PFSK-1 (cell line): ENCODE data around the gene AK3.

ENCODE experiments used
- FOXP2 ChIP-seq: optimal IDR thresholded peaks from 2 replicates; pipeline ENCODE3; 2011; ENCODE audit warnings: borderline replicate concordance, control low read depth, inconsistent platforms; ENCODE audit not compliant: insufficient read depth; ENCODE audit errors: extremely low read length, extremely low read depth
- POLR2AphosphoS5 ChIP-seq: IDR thresholded peaks from 2 replicates; pipeline ENCODE4 v1.6.1; 2012; ENCODE audit warnings: low read depth, mild to moderate bottlenecking, control low read depth, low read length, moderate library complexity
- REST ChIP-seq, 2 experiments: IDR thresholded peaks; 2 replicates each; pipeline versions ENCODE4 v1.6.1 to v1.8.0; 2011 to 2012; ENCODE audit warnings: low read depth in 2 of 2, low read length in 2 of 2, control low read depth in 1 of 2, inconsistent platforms in 1 of 2, mild to moderate bottlenecking in 1 of 2, moderate library complexity in 1 of 2; ENCODE audit not compliant: insufficient read depth in 1 of 2
- SIN3A ChIP-seq: IDR thresholded peaks from 2 replicates; pipeline ENCODE4 v1.6.1; 2012; ENCODE audit warnings: mild to moderate bottlenecking, low read length, moderate library complexity, borderline replicate concordance; ENCODE audit not compliant: insufficient read depth
- TAF1 ChIP-seq: IDR thresholded peaks from 2 replicates; pipeline ENCODE4 v1.6.1; 2012; ENCODE audit warnings: low read length, control low read depth, borderline replicate concordance; ENCODE audit not compliant: insufficient read depth

The AK3 gene

GRCh38 chr9:4679268-4680172, 61.5 kb downstream of the AK3 start, which contains the start of gene CDC37L1:
Gene CDC37L1 (plus strand): TSS chr9:4679569. CDS start chr9:4679768, 199 bp downstream.
- TF ChIP-seq SIN3A (peak; percentile 63; the same call in 1 of the 2 replicates), TAF1 (peak; percentile 89), REST (IDR thresholded peaks at IDR 0.05; ENCODE audit: insufficient read depth in 1 of 2, low read depth in 2 of 2, low read length in 2 of 2) (peak in 1 of 2 experiments; percentile 25; a peak in 1 of 4 replicates), FOXP2 (peak; percentile 70), POLR2AphosphoS5 (peak; percentile 82)

DNA sequence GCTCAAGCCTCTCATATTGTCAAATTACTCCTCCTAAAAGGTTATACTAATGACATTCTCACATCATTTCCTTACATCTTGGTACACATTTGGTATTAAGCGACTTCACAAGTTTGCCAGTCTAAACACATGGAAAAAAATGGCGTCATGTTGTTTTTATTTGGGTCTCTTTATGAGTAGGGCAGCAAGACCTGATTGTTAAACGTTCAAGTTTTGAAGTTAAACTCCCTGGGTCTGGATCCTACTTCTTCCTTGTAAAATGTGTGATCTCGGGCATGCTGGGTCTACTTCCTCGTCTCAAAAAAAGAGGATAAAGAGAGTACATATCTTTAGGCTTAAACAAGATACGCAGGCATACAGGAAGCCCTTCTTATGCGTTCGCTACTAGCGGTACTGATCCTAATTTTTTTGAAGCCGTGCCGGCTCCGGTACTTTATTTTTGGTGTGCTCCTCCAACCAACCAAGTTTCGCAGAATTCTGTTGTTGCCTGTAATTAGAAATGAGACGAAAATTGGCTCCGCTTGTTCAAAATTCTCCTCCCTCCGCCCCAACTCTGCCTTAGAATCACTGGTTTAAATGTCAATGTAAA, 62.2 kb downstream of the AK3 start:
- TF ChIP-seq SIN3A = no peak

GRCh38 chr9:4677392-4677791, 63.6 kb downstream of the AK3 start:
- TF ChIP-seq FOXP2 (no peak), REST (IDR thresholded peaks at IDR 0.05; ENCODE audit: insufficient read depth in 1 of 2, low read depth in 2 of 2, low read length in 2 of 2) (no peak), TAF1 (no peak), POLR2AphosphoS5 (no peak), SIN3A (no peak)

- TF ChIP-seq REST (IDR thresholded peaks at IDR 0.05; ENCODE audit: insufficient read depth in 1 of 2, low read depth in 2 of 2, low read length in 2 of 2) (no peak), SIN3A (no peak)
Observed at GRCh38 chr9:4674783-4675182, 66.2 kb downstream of the AK3 start.

DNA sequence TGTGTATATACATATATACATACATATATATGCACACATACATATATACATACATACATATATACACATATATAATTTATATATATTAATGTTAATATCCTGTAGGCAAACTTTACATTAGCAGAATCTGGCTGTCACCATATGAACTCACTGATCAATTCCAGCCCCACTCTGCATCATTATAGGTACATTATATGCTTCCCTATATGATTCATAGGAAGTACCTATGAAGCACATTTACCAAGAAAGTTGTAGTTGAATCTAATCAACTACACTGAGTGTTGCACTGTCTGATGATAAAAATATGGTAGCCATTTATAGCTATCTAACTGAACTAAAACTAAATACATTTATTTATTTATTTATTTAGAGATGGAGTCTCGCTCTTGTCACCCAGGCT, 69.3 kb downstream of the AK3 start:
- TF ChIP-seq SIN3A = no peak

DNA sequence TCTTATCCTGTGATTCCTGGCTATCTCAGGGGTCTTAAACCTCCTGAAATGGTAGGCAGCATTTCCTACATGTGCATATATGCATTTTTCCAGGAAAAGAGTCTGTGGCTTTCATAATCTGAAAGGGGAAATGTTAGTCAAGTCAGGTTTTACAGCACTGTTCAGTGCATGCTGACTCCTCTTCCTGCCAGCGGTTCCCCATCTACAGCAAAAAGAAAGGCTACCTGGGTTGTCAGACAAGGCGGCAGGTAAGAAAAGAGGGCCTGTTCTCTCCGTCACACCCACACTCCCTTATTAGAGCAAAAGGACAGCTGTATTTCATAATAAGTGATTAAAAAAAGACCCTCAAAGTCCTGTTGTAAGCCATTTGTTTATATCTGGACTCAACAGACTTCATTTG, 70.4 kb downstream of the AK3 start:
- TF ChIP-seq TAF1 (no peak), POLR2AphosphoS5 (no peak), FOXP2 (no peak)
